ENCODE results near the gene SGSM2. TPM values are rescaled to one million over a fixed set of nuclear protein-coding genes. Genes with fewer than 3 reads are reported as not detected.

The SGSM2 gene
- total and polyA plus RNA-seq, 2 of the 13 experiments (the other 11 are each of a cell fraction or from before 2014, with no cell fraction given): 30.4 to 51.3 TPM

- TF ChIP-seq, protein P1, sequence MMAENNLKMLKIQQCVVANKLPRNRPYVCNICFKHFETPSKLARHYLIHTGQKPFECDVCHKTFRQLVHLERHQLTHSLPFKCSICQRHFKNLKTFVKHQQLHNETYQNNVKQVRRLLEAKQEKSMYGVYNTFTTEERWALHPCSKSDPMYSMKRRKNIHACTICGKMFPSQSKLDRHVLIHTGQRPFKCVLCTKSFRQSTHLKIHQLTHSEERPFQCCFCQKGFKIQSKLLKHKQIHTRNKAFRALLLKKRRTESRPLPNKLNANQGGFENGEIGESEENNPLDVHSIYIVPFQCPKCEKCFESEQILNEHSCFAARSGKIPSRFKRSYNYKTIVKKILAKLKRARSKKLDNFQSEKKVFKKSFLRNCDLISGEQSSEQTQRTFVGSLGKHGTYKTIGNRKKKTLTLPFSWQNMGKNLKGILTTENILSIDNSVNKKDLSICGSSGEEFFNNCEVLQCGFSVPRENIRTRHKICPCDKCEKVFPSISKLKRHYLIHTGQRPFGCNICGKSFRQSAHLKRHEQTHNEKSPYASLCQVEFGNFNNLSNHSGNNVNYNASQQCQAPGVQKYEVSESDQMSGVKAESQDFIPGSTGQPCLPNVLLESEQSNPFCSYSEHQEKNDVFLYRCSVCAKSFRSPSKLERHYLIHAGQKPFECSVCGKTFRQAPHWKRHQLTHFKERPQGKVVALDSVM (CRISPR knock-in tag; IDR thresholded peaks at IDR 0.05): 0 out of 2 replicates have a peak, but pooled peaks have one; percentile 1
- TF ChIP-seq, protein P2, sequence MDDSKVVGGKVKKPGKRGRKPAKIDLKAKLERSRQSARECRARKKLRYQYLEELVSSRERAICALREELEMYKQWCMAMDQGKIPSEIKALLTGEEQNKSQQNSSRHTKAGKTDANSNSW (CRISPR knock-in tag; IDR thresholded peaks at IDR 0.05; ENCODE audit: borderline replicate concordance): no peak
- no peak for TF ChIP-seq HOXA7 (CRISPR knock-in tag; IDR thresholded peaks at IDR 0.05)
- TF ChIP-seq ZBTB38 (CRISPR knock-in tag; IDR thresholded peaks at IDR 0.05): no peak
- no peak for TF ChIP-seq KDM5A (IDR thresholded peaks at IDR 0.05; ENCODE audit: borderline replicate concordance, low read length)
- TF ChIP-seq, protein P3, sequence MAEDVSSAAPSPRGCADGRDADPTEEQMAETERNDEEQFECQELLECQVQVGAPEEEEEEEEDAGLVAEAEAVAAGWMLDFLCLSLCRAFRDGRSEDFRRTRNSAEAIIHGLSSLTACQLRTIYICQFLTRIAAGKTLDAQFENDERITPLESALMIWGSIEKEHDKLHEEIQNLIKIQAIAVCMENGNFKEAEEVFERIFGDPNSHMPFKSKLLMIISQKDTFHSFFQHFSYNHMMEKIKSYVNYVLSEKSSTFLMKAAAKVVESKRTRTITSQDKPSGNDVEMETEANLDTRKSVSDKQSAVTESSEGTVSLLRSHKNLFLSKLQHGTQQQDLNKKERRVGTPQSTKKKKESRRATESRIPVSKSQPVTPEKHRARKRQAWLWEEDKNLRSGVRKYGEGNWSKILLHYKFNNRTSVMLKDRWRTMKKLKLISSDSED (CRISPR knock-in tag; IDR thresholded peaks at IDR 0.05): 0 out of 2 replicates have a peak, but pooled peaks have one; percentile 57
- TF ChIP-seq ZNF484 (CRISPR knock-in tag; IDR thresholded peaks at IDR 0.05; ENCODE audit: borderline replicate concordance, low read depth): no peak
These were observed 1.5 kb upstream of the SGSM2 start (continued) for GRCh38 chr17:2335726-2336214.

Data from HepG2 (cell line).